SK-N-MC (cell line): ENCODE results near the gene ARHGEF10L.

Experiments
- EZH2 ChIP-seq: fragments of 200-600 bp; sonication (generic); IDR thresholded peaks from one replicate; pipeline ENCODE4 v1.6.1; 2017; ENCODE audit warnings: antibody characterized with exemption
- FOXP2 ChIP-seq: optimal IDR thresholded peaks from 2 replicates; pipeline ENCODE3; 2011; ENCODE audit warnings: mild to moderate bottlenecking, moderate library complexity; ENCODE audit not compliant: insufficient read depth; ENCODE audit errors: extremely low read length, control extremely low read depth
- POLR2AphosphoS5 ChIP-seq: IDR thresholded peaks from 2 replicates; pipeline ENCODE4 v1.6.1; 2012; ENCODE audit warnings: mild to moderate bottlenecking, low read depth, low read length, borderline replicate concordance

- TF ChIP-seq EZH2, result no peak
- no peak for TF ChIP-seq POLR2AphosphoS5
- TF ChIP-seq FOXP2, result no peak
Measured at GRCh38 chr1:17525996-17526686, 13.4 kb upstream of the ARHGEF10L start.
